T-helper 1 cell treated with Interleukin-12 subunit alpha and Interleukin-12 subunit beta and Interleukin-4 antibody, amounts not matched to agents 30 ng/mL and 1 ng/mL, for 36 hours (primary cell): Measurements from ENCODE around the gene MFF. TPM values are rescaled to one million over a fixed set of nuclear protein-coding genes. Genes with fewer than 3 reads are reported as not detected.

Source experiments
- intact Hi-C: fragments of 100-400 bp; cut with micrococcal nuclease; formaldehyde crosslinking; loops from one replicate; pipeline ENCODE4 v1.15.1; 2024
- total RNA-seq: library from RNA; stranded (reverse); gene quantifications from 2 replicates; pipeline ENCODE4 v1.2.3, GENCODE V29; 2022

MFF gene
- 58.5 and 63.9 TPM in 2 replicates for total RNA-seq

GRCh38 chr2:227324995-227325838 lies at the start of gene MFF:
Gene MFF, plus strand, starts transcription at chr2:227325251. Its CDS starts 5,415 bp downstream, at chr2:227330666.
- intact Hi-C loops = loop anchor here (1.0 to 10.0 kb wide), 10 partner anchors 26 to 1110 kb away; partner anchors contain the start of genes AGFG1, IRS1 and RHBDD1

GRCh38 chr2:227280895-227281294 lies 44.2 kb upstream of the MFF start:
- intact Hi-C loops = no loop called here

GRCh38 chr2:227285741-227286236 lies 39.3 kb upstream of the MFF start:
- intact Hi-C loops = no loop called here

GRCh38 chr2:227287771-227288170 lies 37.3 kb upstream of the MFF start:
- intact Hi-C loops = no loop called here

GRCh38 chr2:227292314-227292713 lies 32.7 kb upstream of the MFF start:
- intact Hi-C loops = no loop called here

- intact Hi-C loops = no loop called here
Measured at GRCh38 chr2:227293531-227293930, 31.5 kb upstream of the MFF start.

- intact Hi-C loops = no loop called here
Measured at GRCh38 chr2:227295806-227296205, 29.2 kb upstream of the MFF start.

- intact Hi-C loops = no loop called here
Measured at GRCh38 chr2:227296671-227297405, 28.2 kb upstream of the MFF start.

GRCh38 chr2:227301523-227301922 lies 23.5 kb upstream of the MFF start:
- intact Hi-C loops = no loop called here

- intact Hi-C loops = no loop called here
Measured at GRCh38 chr2:227308784-227309183, 16.3 kb upstream of the MFF start.

- intact Hi-C loops = no loop called here
Measured at GRCh38 chr2:227310756-227311110, 14.3 kb upstream of the MFF start.

GRCh38 chr2:227311861-227312506 lies 13.1 kb upstream of the MFF start:
- intact Hi-C loops = no loop called here

GRCh38 chr2:227312579-227312978 lies 12.5 kb upstream of the MFF start:
- intact Hi-C loops = no loop called here

- intact Hi-C loops = no loop called here
Measured at GRCh38 chr2:227313310-227313709, 11.7 kb upstream of the MFF start.

- intact Hi-C loops = no loop called here
Measured at GRCh38 chr2:227317834-227318233, 7.2 kb upstream of the MFF start.

GRCh38 chr2:227320305-227321094 lies 4.6 kb upstream of the MFF start:
- intact Hi-C loops = loop anchor here (10.0 kb wide), 2 partner anchors 666 to 1106 kb away; no protein-coding TSS in a partner anchor

- intact Hi-C loops = loop anchor here (10.0 kb wide), 2 partner anchors 668 to 1108 kb away; no protein-coding TSS in a partner anchor
Measured at GRCh38 chr2:227322530-227323205, 2.4 kb upstream of the MFF start.

- intact Hi-C loops = loop anchor here (2.0 to 10.0 kb wide), 4 partner anchors 525 to 1109 kb away; partner anchors contain the start of gene IRS1
Measured at GRCh38 chr2:227323818-227324217, 1.2 kb upstream of the MFF start.

GRCh38 chr2:227324642-227324994 lies 433 bp upstream of the MFF start:
- intact Hi-C loops = loop anchor here (2.0 to 10.0 kb wide), 4 partner anchors 526 to 1110 kb away; partner anchors contain the start of gene IRS1

- intact Hi-C loops = loop anchor here (1.0 to 10.0 kb wide), 10 partner anchors 25 to 1111 kb away; partner anchors contain the start of genes AGFG1, IRS1 and RHBDD1
Measured at GRCh38 chr2:227325839-227326195, 766 bp downstream of the MFF start.
